ENCODE results near the gene TEX35. TPM values are rescaled to one million over a fixed set of nuclear protein-coding genes. Genes with fewer than 3 reads are reported as not detected.

The TEX35 gene
- total RNA-seq, 1 experiment from 2014 or later: not detected

DNA sequence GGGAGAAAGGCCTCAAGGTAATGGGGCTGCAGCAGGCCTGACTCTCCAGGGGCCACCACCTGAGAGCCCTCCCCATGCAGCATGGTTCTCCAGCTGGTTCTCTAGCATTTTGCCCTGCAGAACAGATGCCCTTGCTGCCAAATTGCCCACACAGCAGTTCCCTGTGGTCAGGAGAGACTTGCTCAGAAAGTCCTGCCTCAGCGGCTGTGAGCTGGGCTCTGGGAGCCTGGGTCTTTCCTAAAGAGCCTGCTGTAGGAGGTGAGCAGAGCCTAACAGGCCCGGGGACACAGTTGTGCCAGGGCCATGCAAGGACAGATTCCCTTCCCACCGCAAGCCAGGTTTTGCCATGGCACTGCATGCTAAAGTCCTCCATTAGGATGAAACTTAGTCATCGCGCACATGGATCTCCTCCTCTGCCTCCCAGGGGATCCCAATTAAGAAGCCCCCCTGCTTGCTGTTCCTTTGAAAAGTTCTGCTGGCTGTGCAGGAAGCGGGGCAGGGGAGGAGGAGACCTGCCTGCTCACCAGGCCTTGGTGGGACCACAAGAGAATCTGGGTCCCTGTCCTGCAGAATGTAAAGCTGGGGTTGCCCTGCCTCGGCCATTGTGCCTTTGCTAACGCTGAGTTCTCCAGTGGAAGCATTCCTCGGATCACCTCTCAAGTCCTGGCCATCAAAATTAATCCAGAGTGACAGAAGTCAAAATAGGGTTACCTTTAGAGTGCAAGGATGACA, 21.4 kb downstream of the TEX35 start:
- ChIA-PET CTCF (interaction anchor here (0.5 to 9.8 kb wide), 21 partner anchors 9 to 843 kb away, joined by 3 to 167 read pairs (median 8); no protein-coding TSS in a partner anchor), POLR2A (no interaction called here)
- peaks cover 53% of the 10 kb centered on the region for H3K4me1 Mint-ChIP-seq (ENCODE audit: insufficient read depth, unreplicated experiment)
- no TSS peak for BruUV-seq (replicated peaks)
- H3K9me3 Mint-ChIP-seq (ENCODE audit: unreplicated experiment): no peaks in the 10 kb centered on the region
- intact Hi-C loops (cut with micrococcal nuclease): loop anchor here (5.0 to 10.0 kb wide), 4 partner anchors 500 to 1063 kb away; partner anchors contain the start of gene AXDND1
- H3K4me3 Mint-ChIP-seq (ENCODE audit: unreplicated experiment): no peak overlapping the region
- no peaks in the 10 kb centered on the region for H3K27me3 Mint-ChIP-seq (ENCODE audit: insufficient read depth, unreplicated experiment)
- no peak for DNase-seq (ENCODE audit: unreplicated experiment)
- H3K27ac Mint-ChIP-seq (ENCODE audit: low read depth, unreplicated experiment): no peak overlapping the region
- H3K36me3 Mint-ChIP-seq (ENCODE audit: insufficient read depth, unreplicated experiment): no peaks in the 10 kb centered on the region
- TF ChIP-seq, protein P1, sequence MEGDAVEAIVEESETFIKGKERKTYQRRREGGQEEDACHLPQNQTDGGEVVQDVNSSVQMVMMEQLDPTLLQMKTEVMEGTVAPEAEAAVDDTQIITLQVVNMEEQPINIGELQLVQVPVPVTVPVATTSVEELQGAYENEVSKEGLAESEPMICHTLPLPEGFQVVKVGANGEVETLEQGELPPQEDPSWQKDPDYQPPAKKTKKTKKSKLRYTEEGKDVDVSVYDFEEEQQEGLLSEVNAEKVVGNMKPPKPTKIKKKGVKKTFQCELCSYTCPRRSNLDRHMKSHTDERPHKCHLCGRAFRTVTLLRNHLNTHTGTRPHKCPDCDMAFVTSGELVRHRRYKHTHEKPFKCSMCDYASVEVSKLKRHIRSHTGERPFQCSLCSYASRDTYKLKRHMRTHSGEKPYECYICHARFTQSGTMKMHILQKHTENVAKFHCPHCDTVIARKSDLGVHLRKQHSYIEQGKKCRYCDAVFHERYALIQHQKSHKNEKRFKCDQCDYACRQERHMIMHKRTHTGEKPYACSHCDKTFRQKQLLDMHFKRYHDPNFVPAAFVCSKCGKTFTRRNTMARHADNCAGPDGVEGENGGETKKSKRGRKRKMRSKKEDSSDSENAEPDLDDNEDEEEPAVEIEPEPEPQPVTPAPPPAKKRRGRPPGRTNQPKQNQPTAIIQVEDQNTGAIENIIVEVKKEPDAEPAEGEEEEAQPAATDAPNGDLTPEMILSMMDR (IDR thresholded peaks at IDR 0.05; ENCODE audit: unreplicated experiment): no peak

DNA sequence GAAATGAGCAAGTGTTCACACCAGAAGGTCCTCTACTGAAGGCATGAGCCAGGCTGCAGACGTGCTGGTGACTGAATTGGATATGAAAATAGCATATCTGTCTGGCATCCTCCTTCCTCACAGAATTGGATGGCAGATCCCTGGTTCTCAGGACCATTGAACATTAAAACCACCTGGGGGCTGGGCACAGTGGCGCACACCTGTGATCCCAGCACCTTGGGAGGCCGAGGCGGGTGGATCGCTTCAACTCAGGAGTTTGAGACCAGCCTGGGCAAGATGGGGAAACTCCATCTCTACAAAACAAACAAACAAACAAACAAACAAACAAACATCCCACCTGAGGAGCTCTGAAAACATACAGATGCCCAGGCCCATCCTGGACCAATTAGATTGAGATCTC, 23.4 kb downstream of the TEX35 start:
- CTCF ChIA-PET: interaction anchor here (0.5 to 12.2 kb wide), 16 partner anchors 9 to 1278 kb away, joined by 3 to 390 read pairs (median 4); no protein-coding TSS in a partner anchor
- Mint-ChIP-seq H3K36me3 (ENCODE audit: insufficient read depth, unreplicated experiment) (no peaks in the 10 kb centered on the region), H3K27ac (ENCODE audit: low read depth, unreplicated experiment) (peak overlapping the region; percentile 92), H3K9me3 (ENCODE audit: unreplicated experiment) (no peaks in the 10 kb centered on the region), H3K4me1 (ENCODE audit: insufficient read depth, unreplicated experiment) (peaks cover 47% of the 10 kb centered on the region), H3K27me3 (ENCODE audit: insufficient read depth, unreplicated experiment) (no peaks in the 10 kb centered on the region), H3K4me3 (ENCODE audit: unreplicated experiment) (no peak overlapping the region)
- intact Hi-C loops (cut with micrococcal nuclease): loop anchor here (10.0 kb wide), 1 partner anchor 502 kb away; no protein-coding TSS in a partner anchor
- no TSS peak for BruUV-seq (replicated peaks)
- TF ChIP-seq, protein P1 (IDR thresholded peaks at IDR 0.05; ENCODE audit: unreplicated experiment): no peak
- DNase-seq (ENCODE audit: unreplicated experiment): no peak
- POLR2A ChIA-PET: interaction anchor here (0.7 to 3.4 kb wide), 13 partner anchors 15 to 491 kb away, joined by 3 to 38 read pairs (median 4); partner anchors contain the start of gene RALGPS2

DNA sequence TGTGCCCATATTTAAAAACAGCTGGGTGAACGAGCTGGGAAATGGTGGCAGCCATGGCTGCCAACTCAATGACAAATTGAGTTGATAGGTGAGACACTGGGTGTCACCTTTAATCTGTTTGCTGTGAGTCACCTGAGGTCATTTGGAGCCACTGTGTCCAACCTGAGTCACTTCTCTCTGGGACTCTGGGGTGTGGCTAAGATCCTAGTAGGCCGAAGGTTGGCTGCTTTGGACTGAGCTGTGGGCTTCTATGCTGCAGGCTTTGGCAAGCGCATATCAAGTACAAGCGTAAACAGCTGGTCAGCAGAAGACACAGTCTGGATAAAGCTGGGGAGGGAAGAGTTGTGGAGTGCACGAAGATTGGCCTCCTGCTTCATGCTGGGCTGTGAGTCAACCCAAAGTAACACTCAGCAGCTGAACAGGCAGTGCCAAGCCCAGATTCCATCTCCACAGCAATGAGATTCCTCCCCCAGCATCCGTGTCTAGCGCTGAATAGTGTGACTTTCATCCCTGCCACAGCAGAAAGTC, 24.0 kb downstream of the TEX35 start:
- Mint-ChIP-seq H3K4me3 (ENCODE audit: unreplicated experiment) (peak overlapping the region; percentile 30), H3K4me1 (ENCODE audit: insufficient read depth, unreplicated experiment) (peaks cover 52% of the 10 kb centered on the region), H3K9me3 (ENCODE audit: unreplicated experiment) (no peaks in the 10 kb centered on the region), H3K27me3 (ENCODE audit: insufficient read depth, unreplicated experiment) (no peaks in the 10 kb centered on the region), H3K27ac (ENCODE audit: low read depth, unreplicated experiment) (peak overlapping the region; percentile 92), H3K36me3 (ENCODE audit: insufficient read depth, unreplicated experiment) (no peaks in the 10 kb centered on the region)
- no TSS peak for BruUV-seq (replicated peaks)
- DNase-seq (ENCODE audit: unreplicated experiment): peak; percentile 87
- intact Hi-C loops (cut with micrococcal nuclease): loop anchor here (10.0 kb wide), 1 partner anchor 502 kb away; no protein-coding TSS in a partner anchor
- TF ChIP-seq, protein P1 (IDR thresholded peaks at IDR 0.05; ENCODE audit: unreplicated experiment): no peak
- ChIA-PET POLR2A (interaction anchor here (0.7 to 3.4 kb wide), 18 partner anchors 12 to 605 kb away, joined by 3 to 38 read pairs (median 4); partner anchors contain the start of gene RALGPS2), CTCF (interaction anchor here (0.5 to 12.2 kb wide), 20 partner anchors 9 to 1278 kb away, joined by 3 to 390 read pairs (median 4); no protein-coding TSS in a partner anchor)
